Nephron (organoid): ENCODE data around the gene NCAPD3.
A peak's percentile ranks its signal among the peaks of the same experiment; 100 is the strongest.

Experiments
- H3K27ac Mint-ChIP-seq, 3 experiments: 2 replicates each; pipeline ENCODE4 v1.8.0; 2020; ENCODE audit warnings: mixed read lengths in 3 of 3, mild to moderate bottlenecking in 2 of 3, moderate library complexity in 1 of 3
- H3K27me3 Mint-ChIP-seq: 2 replicates; pipeline ENCODE4 v1.8.0; 2021; ENCODE audit warnings: low read depth, mild to moderate bottlenecking, moderate library complexity, mixed read lengths
- H3K36me3 Mint-ChIP-seq: 2 replicates; pipeline ENCODE4 v1.8.0; 2020; ENCODE audit warnings: low read depth, mixed read lengths
- H3K4me1 Mint-ChIP-seq: 2 replicates; pipeline ENCODE4 v1.8.0; 2020; ENCODE audit warnings: mixed read lengths
- H3K4me3 Mint-ChIP-seq, 3 experiments: 2 replicates each; pipeline ENCODE4 v1.8.0; 2020; ENCODE audit warnings: mild to moderate bottlenecking in 3 of 3, mixed read lengths in 3 of 3, moderate library complexity in 2 of 3
- H3K9me3 Mint-ChIP-seq: 2 replicates; pipeline ENCODE4 v1.8.0; 2020; ENCODE audit warnings: mixed read lengths
- TF ChIP-seq, protein P1 (sequence below), 3 experiments: fragments of 200-600 bp; sonication (generic); IDR thresholded peaks; one replicate each; pipeline ENCODE4 v1.5.0; 2021; ENCODE audit warnings: antibody characterized with exemption in 3 of 3; ENCODE audit not compliant: unreplicated experiment in 3 of 3

The NCAPD3 gene

DNA sequence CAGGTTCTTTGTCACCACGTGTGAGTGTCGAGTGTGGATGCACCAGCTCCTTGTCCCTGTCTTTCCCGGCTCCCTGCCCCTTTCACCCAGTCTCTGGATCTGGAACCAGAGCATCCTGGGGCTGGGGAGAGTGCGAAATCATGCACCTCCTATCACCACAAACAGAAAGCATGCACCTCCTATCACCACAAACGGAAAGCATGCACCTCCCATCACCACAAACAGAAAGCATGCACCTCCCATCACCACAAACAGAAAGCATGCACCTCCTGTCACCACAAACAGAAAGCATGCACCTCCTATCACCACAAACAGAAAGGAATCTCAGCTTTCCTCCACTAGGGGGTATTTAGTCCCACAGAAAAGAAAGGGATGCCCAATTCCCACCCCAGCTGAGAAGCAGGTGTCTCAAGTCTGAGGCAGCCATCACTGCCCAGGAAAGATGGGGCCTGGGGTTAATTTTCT is 46.5 kb upstream of the NCAPD3 start:
- peaks cover under 1% of the 10 kb centered on the region for H3K36me3 Mint-ChIP-seq
- no peaks in the 10 kb centered on the region for H3K9me3 Mint-ChIP-seq
- no peak overlapping the region for H3K4me3 Mint-ChIP-seq
- TF ChIP-seq, protein P1, sequence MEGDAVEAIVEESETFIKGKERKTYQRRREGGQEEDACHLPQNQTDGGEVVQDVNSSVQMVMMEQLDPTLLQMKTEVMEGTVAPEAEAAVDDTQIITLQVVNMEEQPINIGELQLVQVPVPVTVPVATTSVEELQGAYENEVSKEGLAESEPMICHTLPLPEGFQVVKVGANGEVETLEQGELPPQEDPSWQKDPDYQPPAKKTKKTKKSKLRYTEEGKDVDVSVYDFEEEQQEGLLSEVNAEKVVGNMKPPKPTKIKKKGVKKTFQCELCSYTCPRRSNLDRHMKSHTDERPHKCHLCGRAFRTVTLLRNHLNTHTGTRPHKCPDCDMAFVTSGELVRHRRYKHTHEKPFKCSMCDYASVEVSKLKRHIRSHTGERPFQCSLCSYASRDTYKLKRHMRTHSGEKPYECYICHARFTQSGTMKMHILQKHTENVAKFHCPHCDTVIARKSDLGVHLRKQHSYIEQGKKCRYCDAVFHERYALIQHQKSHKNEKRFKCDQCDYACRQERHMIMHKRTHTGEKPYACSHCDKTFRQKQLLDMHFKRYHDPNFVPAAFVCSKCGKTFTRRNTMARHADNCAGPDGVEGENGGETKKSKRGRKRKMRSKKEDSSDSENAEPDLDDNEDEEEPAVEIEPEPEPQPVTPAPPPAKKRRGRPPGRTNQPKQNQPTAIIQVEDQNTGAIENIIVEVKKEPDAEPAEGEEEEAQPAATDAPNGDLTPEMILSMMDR (IDR thresholded peaks at IDR 0.05; ENCODE audit: unreplicated experiment in 3 of 3): peak in 1 of 3 experiments; percentile 13
- H3K27me3 Mint-ChIP-seq: peaks cover 67% of the 10 kb centered on the region
- peaks cover 7% of the 10 kb centered on the region for H3K4me1 Mint-ChIP-seq
- H3K27ac Mint-ChIP-seq: no peak overlapping the region

DNA sequence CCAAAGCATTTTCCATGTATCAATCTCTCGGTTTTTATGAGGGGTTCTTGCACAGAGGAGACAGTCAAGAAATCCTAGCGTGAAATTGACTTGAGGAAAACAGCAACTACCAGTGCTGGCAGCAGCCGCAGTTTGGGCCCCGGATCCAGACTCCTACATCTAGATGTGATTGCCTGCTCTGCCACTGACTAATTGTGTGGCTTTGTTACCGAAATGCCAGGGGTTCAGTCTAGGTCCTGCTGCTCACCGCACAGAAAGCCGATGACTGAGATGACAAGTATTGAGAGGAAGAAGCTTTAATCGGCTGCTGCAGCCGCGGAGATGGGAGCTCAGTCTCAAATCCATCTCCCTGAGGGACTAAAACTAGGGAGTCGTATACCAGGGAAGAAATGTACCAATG is 44.2 kb upstream of the NCAPD3 start:
- no peak overlapping the region for H3K4me3 Mint-ChIP-seq
- H3K27ac Mint-ChIP-seq: no peak overlapping the region
- H3K27me3 Mint-ChIP-seq: peaks cover 43% of the 10 kb centered on the region
- TF ChIP-seq, protein P1 (IDR thresholded peaks at IDR 0.05; ENCODE audit: unreplicated experiment in 3 of 3): no peak
- peaks cover 11% of the 10 kb centered on the region for H3K36me3 Mint-ChIP-seq
- no peaks in the 10 kb centered on the region for H3K9me3 Mint-ChIP-seq
- peaks cover 4% of the 10 kb centered on the region for H3K4me1 Mint-ChIP-seq

DNA sequence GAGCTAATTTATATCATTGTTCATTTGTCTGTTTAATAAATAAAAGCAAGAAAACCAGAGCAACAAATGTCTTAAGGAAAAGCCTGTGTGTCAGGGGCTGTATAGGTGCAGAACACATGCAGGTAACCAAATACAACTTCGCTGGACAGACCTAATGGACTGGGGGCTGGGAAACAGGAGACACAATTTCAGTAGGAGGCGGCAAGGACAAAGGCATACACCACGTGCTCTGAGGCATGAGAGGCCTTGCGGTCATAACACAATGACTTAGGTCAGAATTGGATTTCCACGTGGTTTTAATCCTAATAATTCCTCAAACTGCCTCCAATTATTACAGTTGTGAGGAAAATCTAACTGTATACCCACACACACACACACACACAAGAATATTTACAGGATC is 43.7 kb upstream of the NCAPD3 start:
- peaks cover 11% of the 10 kb centered on the region for H3K36me3 Mint-ChIP-seq
- TF ChIP-seq, protein P1 (IDR thresholded peaks at IDR 0.05; ENCODE audit: unreplicated experiment in 3 of 3): no peak
- H3K27me3 Mint-ChIP-seq: peaks cover 38% of the 10 kb centered on the region
- H3K27ac Mint-ChIP-seq: no peak overlapping the region
- H3K4me1 Mint-ChIP-seq: peaks cover 3% of the 10 kb centered on the region
- no peak overlapping the region for H3K4me3 Mint-ChIP-seq
- no peaks in the 10 kb centered on the region for H3K9me3 Mint-ChIP-seq

DNA sequence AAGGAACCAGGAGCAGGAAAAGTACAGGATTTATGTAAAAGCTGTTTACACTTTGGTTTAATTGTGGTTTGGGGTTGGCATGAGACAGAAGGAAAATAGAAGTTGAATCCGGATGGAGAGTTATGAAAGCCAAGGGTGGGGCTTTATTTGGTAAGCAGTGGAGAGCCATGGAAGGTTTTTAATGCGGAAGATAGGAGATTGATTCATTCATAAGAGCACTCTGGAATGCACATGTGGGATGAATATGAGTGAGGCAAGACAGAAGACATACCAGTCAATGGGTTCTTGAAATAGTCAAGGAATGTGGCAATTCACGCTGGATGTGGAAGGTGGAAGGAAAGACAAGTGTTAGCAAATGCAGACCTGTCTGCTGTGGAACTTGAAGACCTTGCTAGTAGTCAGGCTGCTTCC is 43.1 kb upstream of the NCAPD3 start:
- H3K27me3 Mint-ChIP-seq: peaks cover 32% of the 10 kb centered on the region
- TF ChIP-seq, protein P1 (IDR thresholded peaks at IDR 0.05; ENCODE audit: unreplicated experiment in 3 of 3): no peak
- no peaks in the 10 kb centered on the region for H3K4me1 Mint-ChIP-seq
- no peaks in the 10 kb centered on the region for H3K9me3 Mint-ChIP-seq
- H3K36me3 Mint-ChIP-seq: peaks cover 11% of the 10 kb centered on the region
- no peak overlapping the region for H3K27ac Mint-ChIP-seq
- no peak overlapping the region for H3K4me3 Mint-ChIP-seq

DNA sequence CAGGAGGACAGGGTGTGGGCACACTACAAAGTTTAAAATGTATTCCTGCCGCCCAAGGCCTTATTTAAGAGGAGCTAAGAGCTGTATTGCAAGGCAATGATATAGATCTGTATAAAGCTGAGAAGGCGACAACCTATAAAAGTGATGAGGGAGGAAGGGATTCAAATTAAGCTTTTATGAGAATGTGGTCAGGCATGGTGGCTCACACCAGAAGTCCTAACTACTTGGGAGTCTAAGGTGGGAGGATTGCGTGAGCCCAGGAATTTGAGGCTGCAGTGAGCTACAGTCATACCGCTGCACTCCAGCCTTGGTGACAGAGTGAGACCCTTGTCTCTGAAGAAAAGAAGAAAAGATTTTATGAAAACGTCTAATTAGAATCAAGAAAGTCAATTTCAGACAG is 42.7 kb upstream of the NCAPD3 start:
- Mint-ChIP-seq H3K27me3 (peaks cover 28% of the 10 kb centered on the region), H3K4me3 (no peak overlapping the region), H3K4me1 (no peaks in the 10 kb centered on the region), H3K27ac (no peak overlapping the region), H3K36me3 (peaks cover 11% of the 10 kb centered on the region), H3K9me3 (no peaks in the 10 kb centered on the region)
- TF ChIP-seq, protein P1 (IDR thresholded peaks at IDR 0.05; ENCODE audit: unreplicated experiment in 3 of 3): no peak

DNA sequence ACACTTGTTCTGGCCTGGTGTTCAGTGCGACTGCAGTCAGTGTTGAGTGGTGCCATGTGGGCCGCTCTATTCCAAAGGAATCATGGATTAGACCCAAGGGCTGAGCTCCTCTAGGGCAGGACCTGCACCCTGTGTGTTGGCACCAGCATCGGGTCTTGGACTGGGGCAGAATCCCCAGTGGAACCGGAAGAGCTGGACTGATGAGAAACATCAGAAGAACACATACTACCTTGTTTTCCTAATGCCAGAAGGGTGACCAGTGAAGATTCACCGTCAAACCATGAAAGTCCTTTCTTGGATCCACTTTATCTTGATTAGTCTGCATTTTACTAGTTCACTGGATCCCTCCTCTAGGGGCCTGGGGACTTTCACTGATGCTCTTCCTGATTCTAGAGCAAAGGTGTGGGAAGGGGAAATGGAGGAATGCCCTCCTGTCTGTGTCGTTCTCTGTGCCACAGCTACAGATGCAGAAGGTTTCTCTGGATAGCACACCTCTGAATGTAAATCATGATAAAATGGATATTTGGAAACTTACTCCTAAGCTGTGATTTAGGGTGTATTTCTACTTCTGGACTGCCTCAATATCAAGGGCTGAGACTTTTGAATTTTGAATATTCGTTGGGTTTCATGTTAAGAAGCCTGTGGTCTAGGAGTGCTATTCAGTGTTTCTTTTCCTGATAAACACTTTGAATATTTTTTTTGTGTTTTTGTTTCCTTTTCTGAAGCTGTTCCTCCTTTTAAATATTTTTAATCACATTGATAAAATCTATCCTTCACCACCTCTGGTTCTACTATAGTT is 41.4 kb upstream of the NCAPD3 start:
- H3K4me3 Mint-ChIP-seq: no peak overlapping the region
- no peaks in the 10 kb centered on the region for H3K9me3 Mint-ChIP-seq
- H3K27ac Mint-ChIP-seq: no peak overlapping the region
- peaks cover 15% of the 10 kb centered on the region for H3K27me3 Mint-ChIP-seq
- H3K36me3 Mint-ChIP-seq: peaks cover 11% of the 10 kb centered on the region
- TF ChIP-seq, protein P1 (IDR thresholded peaks at IDR 0.05; ENCODE audit: unreplicated experiment in 3 of 3): no peak
- H3K4me1 Mint-ChIP-seq: no peaks in the 10 kb centered on the region
